Esophagus (tissue), 2 donors: ENCODE measurements around the gene SLC35F3. TPM values are rescaled to one million over a fixed set of nuclear protein-coding genes. Genes with fewer than 3 reads are reported as not detected.

ENCODE experiments used
- H3K27ac ChIP-seq, 2 donors: one replicate each; pipeline ENCODE4 v1.5.1; 2013; ENCODE audit warnings: low read depth in 2 of 2, mild to moderate bottlenecking in 2 of 2, inconsistent platforms in 1 of 2, low read length in 1 of 2, moderate library complexity in 1 of 2
- H3K27me3 ChIP-seq, 2 donors: one replicate each; pipeline ENCODE4 v1.6.1; 2013; ENCODE audit warnings: low read length in 2 of 2, control low read depth in 1 of 2, mild to moderate bottlenecking in 1 of 2; ENCODE audit not compliant: insufficient read depth in 2 of 2, control insufficient read depth in 1 of 2
- H3K36me3 ChIP-seq, 2 donors: one replicate each; pipeline ENCODE4 v1.6.1; 2013; ENCODE audit warnings: low read length in 1 of 2; ENCODE audit not compliant: control insufficient read depth in 2 of 2, insufficient read depth in 2 of 2
- H3K4me1 ChIP-seq, 2 donors: one replicate each; pipeline ENCODE4 v1.6.1; 2013; ENCODE audit warnings: low read length in 1 of 2; ENCODE audit not compliant: control insufficient read depth in 2 of 2, insufficient read depth in 2 of 2
- H3K4me3 ChIP-seq, 2 donors: one replicate each; pipeline ENCODE4 v1.5.1; 2013; ENCODE audit warnings: low read length in 2 of 2, mild to moderate bottlenecking in 2 of 2, low read depth in 1 of 2, moderate library complexity in 1 of 2
- H3K9me3 ChIP-seq, 2 donors: one replicate each; pipeline ENCODE4 v1.6.1; 2013; ENCODE audit warnings: mild to moderate bottlenecking in 2 of 2, low read depth in 1 of 2, low read length in 1 of 2, moderate library complexity in 1 of 2; ENCODE audit not compliant: control insufficient read depth in 2 of 2, insufficient read depth in 1 of 2
- WGBS, 2 donors: extraction: QIAGEN DNeasy Blood & Tissue Kit; methylation state at CpG; one replicate each; pipeline ENCODE4 v1.1.7; 2013; 5-methylcytosine and 5-hydroxymethylcytosine counted together
- polyA plus RNA-seq, 2 donors: library from polyadenylated mRNA; stranded (reverse); fragments of 200-250 nt; gene quantifications; one replicate each; pipeline ENCODE4 v1.2.3, GENCODE V29; 2013
- donor health status: healthy with polysubstance abuse.
- donor health status: Bipolar disorder and iron deficiency.

Gene SLC35F3
- polyA plus RNA-seq: under 1 TPM; 0.24 to 0.69 TPM

- no peaks in the 10 kb centered on the region for H3K9me3 ChIP-seq
- H3K36me3 ChIP-seq: no peaks in the 10 kb centered on the region
- peaks cover 2 to 3% of the 10 kb centered on the region in 2 donors for H3K4me1 ChIP-seq
- peaks cover 0 to 9% of the 10 kb centered on the region in 2 donors for H3K27me3 ChIP-seq
- H3K27ac ChIP-seq: no peak within 1 kb of the TSS
- WGBS, 2 donors: 1 to 2% methylated on average over 59 to 101 of the region's 101 CpGs
- H3K4me3 ChIP-seq: peak within 1 kb of the TSS; percentile 29 to 34
Observed at GRCh38 chr1:233904633-233905415, at the start of gene SLC35F3. TSS of gene SLC35F3 (plus strand) at chr1:233904676.

- WGBS, 2 donors: 73 to 79% methylated on average over 4 of the region's 4 CpGs
- no peaks in the 10 kb centered on the region for H3K4me1 ChIP-seq
- no peak overlapping the region for H3K4me3 ChIP-seq
- no peak overlapping the region for H3K27ac ChIP-seq
- H3K36me3 ChIP-seq: no peaks in the 10 kb centered on the region
- H3K9me3 ChIP-seq: no peaks in the 10 kb centered on the region
- H3K27me3 ChIP-seq: no peaks in the 10 kb centered on the region
Observed at GRCh38 chr1:233859446-233859845, 45.0 kb upstream of the SLC35F3 start.

GRCh38 chr1:233863901-233864545 is 40.5 kb upstream of the SLC35F3 start:
- no peaks in the 10 kb centered on the region for H3K36me3 ChIP-seq
- WGBS, 2 donors: 61 to 65% methylated on average over 3 of the region's 3 CpGs
- H3K27ac ChIP-seq: no peak overlapping the region
- H3K9me3 ChIP-seq: no peaks in the 10 kb centered on the region
- no peaks in the 10 kb centered on the region for H3K27me3 ChIP-seq
- H3K4me1 ChIP-seq: no peaks in the 10 kb centered on the region
- H3K4me3 ChIP-seq: no peak overlapping the region

- Histone ChIP-seq H3K27me3 (no peaks in the 10 kb centered on the region), H3K4me3 (no peak overlapping the region), H3K27ac (no peak overlapping the region), H3K36me3 (no peaks in the 10 kb centered on the region), H3K9me3 (no peaks in the 10 kb centered on the region), H3K4me1 (no peaks in the 10 kb centered on the region)
- 82 to 88% methylated on average over 2 of the region's 2 CpGs for WGBS, 2 donors
Observed at GRCh38 chr1:233864578-233864977, 39.9 kb upstream of the SLC35F3 start.

GRCh38 chr1:233865216-233865615 is 39.3 kb upstream of the SLC35F3 start:
- H3K27me3 ChIP-seq: no peaks in the 10 kb centered on the region
- H3K27ac ChIP-seq: no peak overlapping the region
- no peaks in the 10 kb centered on the region for H3K4me1 ChIP-seq
- no peaks in the 10 kb centered on the region for H3K9me3 ChIP-seq
- no peak overlapping the region for H3K4me3 ChIP-seq
- WGBS, 2 donors: 70 to 94% methylated on average over 2 of the region's 2 CpGs
- no peaks in the 10 kb centered on the region for H3K36me3 ChIP-seq

GRCh38 chr1:233865902-233866301 is 38.6 kb upstream of the SLC35F3 start:
- WGBS, 2 donors: 83 to 100% methylated on average over 1 of the region's 1 CpG

GRCh38 chr1:233867028-233867427 is 37.4 kb upstream of the SLC35F3 start:
- WGBS, 2 donors: 74 to 75% methylated on average over 2 of the region's 2 CpGs
- Histone ChIP-seq H3K27me3 (no peaks in the 10 kb centered on the region), H3K9me3 (no peaks in the 10 kb centered on the region), H3K4me3 (no peak overlapping the region), H3K27ac (no peak overlapping the region), H3K36me3 (no peaks in the 10 kb centered on the region), H3K4me1 (no peaks in the 10 kb centered on the region)

More at GRCh38 chr1:233865902-233866301, 38.6 kb upstream of the SLC35F3 start:
- no peaks in the 10 kb centered on the region for H3K27me3 ChIP-seq
- H3K4me3 ChIP-seq: no peak overlapping the region
- no peak overlapping the region for H3K27ac ChIP-seq
- H3K36me3 ChIP-seq: no peaks in the 10 kb centered on the region
- H3K4me1 ChIP-seq: no peaks in the 10 kb centered on the region
- H3K9me3 ChIP-seq: no peaks in the 10 kb centered on the region

GRCh38 chr1:233868461-233868860 is 36.0 kb upstream of the SLC35F3 start:
- Histone ChIP-seq H3K27ac (no peak overlapping the region), H3K27me3 (no peaks in the 10 kb centered on the region), H3K4me3 (no peak overlapping the region), H3K9me3 (no peaks in the 10 kb centered on the region), H3K4me1 (no peaks in the 10 kb centered on the region), H3K36me3 (no peaks in the 10 kb centered on the region)
- WGBS, 2 donors: 58 to 61% methylated on average over 2 of the region's 2 CpGs

- Histone ChIP-seq H3K27ac (no peak overlapping the region), H3K27me3 (no peaks in the 10 kb centered on the region), H3K9me3 (no peaks in the 10 kb centered on the region), H3K36me3 (no peaks in the 10 kb centered on the region), H3K4me1 (no peaks in the 10 kb centered on the region), H3K4me3 (no peak overlapping the region)
Observed at GRCh38 chr1:233869680-233870079, 34.8 kb upstream of the SLC35F3 start.

- no peaks in the 10 kb centered on the region for H3K27me3 ChIP-seq
- H3K4me3 ChIP-seq: no peak overlapping the region
- no peaks in the 10 kb centered on the region for H3K4me1 ChIP-seq
- H3K9me3 ChIP-seq: no peaks in the 10 kb centered on the region
- 86 to 89% methylated on average over 4 of the region's 4 CpGs for WGBS, 2 donors
- no peaks in the 10 kb centered on the region for H3K36me3 ChIP-seq
- no peak overlapping the region for H3K27ac ChIP-seq
Observed at GRCh38 chr1:233873666-233874065, 30.8 kb upstream of the SLC35F3 start.
